GM19467 (cell line): Measurements from ENCODE around the gene ZYG11A.

ENCODE experiments used
- ATAC-seq: cut with Tn5 transposase; IDR thresholded peaks from one replicate; pipeline ENCODE4 v1.9.1; 2021; ENCODE audit warnings: mild to moderate bottlenecking, moderate library complexity; ENCODE audit not compliant: unreplicated experiment

Gene ZYG11A

DNA sequence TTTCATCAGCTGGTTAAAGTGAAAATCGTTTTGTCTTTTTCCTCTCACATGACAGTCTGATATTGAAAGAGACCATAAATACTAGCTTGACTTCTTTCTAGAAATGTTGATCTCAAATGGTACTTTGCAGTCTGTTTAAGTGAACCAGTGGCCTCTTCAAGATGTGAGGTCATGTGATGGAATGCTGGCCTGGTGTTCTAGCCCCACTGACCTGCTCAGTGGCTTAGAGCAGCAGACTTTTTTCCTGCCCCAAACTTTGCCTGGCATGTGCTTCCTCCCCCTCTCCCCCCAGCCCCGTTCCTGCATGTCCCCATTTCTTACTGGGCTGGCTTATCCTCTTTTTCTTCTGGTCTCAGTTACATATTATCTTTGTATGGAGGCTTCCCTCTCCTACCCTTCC, 34.3 kb downstream of the ZYG11A start:
- no peak for ATAC-seq

DNA sequence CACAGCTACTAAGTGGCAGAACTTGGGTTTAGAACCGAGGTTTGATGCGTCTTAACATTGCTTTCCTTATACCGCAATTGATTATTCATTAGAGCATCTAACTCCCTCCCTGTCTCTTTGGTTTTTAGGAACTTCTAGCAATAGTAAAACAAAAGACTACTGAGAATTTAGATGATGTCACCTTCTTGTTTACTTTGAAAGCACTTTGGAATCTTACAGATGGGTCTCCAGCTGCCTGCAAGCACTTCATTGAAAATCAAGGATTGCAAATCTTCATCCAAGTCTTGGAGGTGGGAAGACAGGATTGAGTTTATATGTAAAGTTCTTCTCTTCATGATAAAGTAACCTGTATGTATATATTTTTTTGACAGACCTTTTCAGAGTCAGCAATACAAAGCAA, 35.0 kb downstream of the ZYG11A start:
- no peak for ATAC-seq

DNA sequence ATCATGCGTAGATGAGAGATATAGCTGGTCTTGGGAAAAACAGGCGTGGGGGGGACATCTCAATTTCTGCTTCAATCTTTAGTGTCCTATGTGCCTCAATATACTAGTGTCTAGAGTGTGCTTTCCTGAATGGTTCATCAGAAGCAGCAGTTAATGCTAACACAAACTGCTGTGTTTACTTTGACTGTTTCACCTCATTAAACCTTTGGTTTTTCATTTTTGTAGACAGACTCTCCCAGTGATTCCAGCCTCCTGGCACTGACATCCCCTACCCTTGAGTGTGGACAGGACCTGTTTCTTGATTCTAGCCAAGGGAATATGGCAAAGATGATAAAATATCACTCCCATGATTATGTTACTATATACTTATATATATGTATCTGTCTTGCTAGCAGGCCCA, 37.6 kb downstream of the ZYG11A start:
- no peak for ATAC-seq

DNA sequence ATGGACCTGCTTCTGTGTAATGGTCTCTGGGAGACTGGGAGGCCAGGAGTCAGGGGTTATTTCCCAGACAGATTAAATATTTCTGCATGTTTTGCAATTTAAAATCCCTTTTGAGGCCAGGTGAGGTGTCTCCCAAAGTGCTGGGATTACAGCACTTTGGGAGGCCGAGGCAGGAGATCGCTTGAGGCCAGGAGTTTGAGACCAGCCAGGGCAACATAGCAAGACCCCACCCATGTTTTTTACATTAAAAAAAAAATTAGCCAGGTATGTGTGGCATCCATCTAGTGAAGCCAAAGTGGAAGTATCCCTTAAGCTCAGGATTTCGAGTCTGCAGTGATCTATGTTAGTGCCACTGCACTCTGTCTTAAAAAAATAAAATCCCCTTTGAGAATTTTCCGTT, 44.9 kb downstream of the ZYG11A start:
- ATAC-seq: no peak

DNA sequence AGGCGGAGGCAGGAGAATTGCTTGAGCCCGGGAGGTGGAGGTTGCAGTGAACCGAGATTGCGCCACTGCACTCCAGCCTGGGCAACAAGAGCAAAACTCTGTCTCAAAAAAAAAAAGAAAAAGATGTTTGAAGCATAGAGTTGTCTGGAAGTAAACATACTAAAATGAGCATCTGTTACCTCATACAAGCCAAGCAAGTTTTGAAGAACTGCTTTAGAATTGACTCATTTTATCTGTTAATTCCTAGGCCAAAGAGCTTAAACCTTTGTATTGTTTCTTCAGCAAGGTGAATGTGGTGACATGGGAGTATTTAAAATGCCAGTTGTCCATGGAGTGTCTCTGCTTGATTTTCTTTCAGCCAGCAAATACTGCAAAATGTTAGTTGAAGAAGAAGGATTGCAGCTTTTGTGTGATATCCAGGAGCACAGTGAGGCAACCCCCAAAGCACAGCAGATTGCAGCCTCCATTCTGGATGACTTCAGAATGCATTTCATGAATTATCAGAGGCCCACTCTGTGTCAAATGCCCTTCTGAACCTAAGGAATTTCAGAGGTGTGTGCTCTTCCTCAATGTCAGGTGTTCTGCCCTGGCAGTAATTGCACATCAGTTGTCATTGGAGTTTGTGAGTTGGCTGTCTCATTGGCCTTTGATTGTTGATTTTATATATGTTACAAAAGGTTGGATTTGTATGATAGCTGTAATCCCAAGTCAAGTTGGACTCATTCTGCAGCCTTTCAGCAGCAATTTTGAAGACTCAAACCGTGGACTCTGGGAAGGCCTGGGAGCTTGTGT, 50.1 kb downstream of the ZYG11A start:
- no peak for ATAC-seq

DNA sequence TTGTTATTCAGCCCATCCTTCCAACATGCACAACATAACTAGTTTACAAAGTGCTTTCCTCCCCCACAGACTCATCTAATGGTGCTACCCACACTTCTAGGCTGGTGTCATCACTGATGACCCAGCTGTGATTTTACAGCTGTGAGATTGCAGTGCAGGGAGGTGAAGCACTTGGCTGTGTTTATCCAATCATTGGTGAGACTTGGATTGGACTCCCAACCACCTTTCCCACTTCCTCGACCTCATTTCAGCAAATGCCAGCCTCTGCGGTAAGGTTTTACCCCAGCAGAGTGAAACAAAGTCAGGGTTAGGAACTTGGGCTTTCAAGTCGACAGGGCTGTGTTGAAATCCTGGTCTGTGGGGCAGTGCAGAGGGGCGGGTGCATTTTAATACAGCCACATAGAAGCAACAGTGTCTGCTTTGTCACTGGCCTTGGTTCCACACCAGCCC, 56.9 kb downstream of the ZYG11A start:
- no peak for ATAC-seq

DNA sequence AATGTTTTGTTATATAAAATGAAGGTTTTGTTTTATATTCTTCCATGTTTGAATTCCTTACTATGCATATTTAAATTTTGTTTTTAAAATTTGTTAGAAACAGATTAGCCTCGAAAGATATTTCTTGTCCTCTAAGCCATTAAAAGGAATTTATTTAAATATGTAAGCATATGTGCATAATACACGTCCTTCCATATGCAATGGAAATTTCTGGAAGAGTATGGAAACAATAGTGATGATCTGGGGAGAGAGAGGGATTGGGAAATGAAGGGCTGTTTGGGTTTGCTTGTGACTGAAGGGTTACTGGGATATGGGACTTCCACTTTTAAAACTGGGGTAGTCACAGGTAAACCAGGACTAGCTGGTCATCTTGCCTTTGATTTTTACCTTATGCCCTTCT, 57.8 kb downstream of the ZYG11A start:
- no peak for ATAC-seq

DNA sequence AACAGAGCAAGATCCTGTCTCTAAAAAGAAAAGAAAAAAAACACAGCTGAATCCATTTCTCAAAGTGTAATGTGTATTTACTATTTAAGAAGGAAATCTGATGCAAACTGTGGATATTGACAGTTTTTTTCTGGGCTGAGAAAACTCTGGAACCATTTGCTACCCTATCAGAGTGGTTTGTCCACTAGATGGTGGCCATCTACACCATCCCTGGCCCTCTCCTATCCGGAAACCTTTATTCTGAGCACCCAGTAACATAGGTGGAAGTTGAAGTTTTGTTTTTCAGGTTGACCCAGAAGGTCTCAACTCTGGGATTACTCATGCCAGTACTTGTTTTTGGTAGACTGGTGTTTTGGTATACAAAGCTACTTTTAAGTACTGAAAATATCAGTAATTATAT, 58.8 kb downstream of the ZYG11A start:
- ATAC-seq: no peak

DNA sequence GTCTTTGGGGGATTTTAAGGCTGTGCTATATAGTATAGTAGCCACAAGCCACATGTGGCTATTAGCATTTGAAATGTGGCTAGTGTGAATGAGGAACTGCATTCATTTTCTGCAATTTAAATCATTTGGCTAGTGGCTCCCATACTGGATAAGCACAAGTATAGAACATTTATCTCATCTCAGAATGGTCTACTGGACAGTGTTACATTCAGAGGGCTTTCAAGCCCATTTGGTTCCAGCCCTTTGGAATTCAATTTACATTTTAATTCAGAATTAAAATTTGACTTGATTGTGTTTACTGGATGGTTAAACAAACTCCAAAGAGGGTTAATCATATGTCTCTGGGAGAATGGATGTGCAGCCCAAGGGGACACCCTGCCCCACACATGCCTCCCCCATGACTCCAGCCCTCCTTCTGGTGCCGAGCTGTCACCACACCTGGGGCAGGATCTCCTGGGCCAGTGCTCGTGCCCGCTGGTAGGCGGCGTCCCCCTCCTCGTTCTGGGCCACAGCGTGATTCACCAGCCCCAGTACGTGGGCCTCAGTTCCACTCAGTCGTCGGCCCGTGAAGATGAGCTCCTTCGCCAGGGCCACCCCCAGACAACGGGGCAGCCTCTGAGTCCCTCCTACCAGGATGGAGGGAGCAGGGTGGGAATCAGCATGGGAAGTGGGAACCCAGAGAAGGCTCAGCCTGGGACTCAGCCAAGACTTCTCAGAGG, 61.8 kb downstream of the ZYG11A start:
- no peak for ATAC-seq

DNA sequence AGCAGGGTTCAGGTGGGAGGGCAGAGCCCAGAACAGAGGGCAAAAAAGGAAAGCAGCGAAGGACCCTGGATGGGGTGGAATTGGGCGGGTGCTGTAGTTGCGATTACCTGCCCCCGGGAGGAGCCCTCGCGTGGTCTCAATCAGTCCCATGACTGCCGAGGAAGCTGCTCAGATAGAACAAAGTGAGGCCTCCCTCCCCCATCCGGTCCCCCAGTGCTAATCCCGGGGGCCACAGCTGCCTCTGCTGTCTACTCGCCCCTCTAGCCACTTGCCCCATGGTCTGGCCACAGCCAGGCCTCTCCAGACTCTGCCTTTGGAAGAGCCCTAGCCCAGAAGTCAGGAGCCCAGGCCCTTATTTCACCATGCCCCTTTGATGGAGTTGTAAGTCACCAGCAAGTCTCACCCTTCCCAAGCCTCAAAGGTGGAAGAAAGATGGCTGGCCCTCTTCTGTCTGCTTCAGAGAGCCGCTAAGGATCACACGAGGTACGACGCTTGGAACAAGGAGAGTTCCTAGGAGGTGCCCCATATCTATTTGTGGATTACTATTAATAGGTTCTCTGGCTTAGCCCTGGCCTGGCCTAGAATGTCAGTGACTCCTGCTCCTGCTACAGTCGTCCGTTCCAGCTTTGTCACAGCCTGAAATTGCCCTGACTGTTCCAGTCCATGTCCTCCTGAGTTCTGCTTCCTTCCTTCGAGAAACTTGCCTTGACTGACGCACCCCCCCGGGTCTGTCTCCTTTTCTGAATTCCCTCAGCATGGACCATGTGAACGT, 62.6 kb downstream of the ZYG11A start:
- no peak for ATAC-seq

DNA sequence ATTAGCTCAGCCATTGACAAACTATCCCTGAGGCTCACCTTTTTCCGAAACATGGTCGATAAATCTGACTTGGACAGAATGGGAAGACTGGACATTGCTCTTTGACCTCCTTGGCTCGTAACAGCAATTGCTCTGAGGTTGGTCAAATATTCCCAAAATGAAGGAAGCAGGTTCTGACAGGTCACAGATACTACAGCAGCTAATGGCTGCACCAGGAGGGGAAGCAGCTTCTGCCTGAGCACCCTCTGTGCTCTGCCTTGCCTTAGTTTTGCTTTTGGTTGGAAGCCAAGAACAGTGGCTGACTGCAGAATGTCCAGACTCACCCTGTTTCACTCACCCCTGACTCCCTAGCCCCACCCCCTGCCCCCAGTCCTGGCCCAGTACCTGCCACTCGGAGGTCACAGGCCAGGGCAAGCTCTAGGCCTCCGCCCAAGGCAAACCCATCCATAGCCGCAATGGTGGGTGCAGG, 63.6 kb downstream of the ZYG11A start:
- no peak for ATAC-seq

DNA sequence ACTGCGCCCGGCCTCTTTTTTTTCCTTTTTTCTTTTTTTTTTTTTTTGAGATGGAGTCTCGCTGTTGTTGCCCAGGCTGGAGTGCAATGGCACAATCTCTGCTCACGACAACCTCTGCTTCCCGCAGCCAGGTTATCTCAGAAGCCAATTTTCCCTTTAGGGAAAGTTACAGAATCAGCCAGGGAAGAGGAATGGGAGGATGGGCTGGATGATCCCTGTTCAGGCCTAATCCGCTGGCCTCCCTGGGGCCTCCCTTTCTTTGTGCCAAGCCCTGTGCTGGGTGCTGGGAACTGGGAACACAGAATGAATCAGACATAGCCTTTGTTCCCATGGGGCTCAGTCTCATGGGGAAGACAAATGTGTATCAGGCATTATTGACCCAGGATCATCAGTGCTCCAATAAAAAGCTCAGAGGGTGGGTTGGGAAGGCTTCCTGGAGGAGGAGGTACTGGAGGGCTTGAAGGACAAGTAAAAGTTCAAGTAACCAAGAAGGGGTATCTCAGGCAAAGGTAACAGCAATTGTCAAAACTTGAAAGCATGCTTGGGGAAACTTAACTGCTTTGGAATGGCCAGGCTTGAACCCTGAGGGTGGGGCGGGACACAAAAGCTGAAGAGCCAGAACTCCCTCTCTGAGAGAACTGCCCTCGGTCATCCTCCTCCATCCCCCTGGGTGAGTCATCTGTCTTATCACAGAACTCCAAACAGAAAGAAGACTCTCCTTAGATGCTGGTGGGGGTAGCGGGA, 64.7 kb downstream of the ZYG11A start:
- no peak for ATAC-seq

DNA sequence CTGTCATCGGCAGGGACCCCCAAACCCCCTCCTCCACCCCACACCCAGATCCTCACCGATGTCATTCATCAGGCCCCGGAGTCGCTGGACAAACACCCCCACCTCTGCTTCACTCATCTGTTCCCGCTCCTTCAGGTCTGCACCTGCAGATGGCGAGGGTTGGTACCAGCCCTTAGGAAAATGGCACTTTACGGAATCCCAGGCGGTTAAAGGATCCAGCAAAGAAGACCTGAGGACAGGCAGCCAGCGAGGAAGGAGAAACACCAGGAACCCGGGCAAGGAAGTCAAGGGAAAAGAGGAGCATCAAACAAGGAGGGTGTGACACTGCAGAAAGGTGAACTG, 65.2 kb downstream of the ZYG11A start:
- ATAC-seq: no peak

DNA sequence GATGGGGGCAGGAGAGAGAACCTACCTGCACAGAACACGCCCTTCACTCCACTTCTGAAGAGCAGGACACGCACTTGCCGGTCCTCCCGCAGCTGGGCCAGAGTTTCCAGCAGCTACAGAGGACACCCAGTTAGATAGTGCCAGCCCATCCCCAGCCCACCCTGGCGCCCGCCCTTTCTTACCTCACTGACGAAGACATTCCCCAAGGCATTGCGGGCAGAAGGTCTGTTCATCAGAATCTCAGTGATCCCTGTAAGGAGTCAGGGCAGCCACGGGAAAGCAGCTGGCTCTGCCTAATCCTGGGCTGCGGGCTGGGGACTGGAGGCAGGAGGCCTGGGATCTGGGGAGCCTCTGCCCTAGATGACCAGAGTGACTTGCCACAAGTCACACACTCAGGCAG, 69.0 kb downstream of the ZYG11A start:
- no peak for ATAC-seq

DNA sequence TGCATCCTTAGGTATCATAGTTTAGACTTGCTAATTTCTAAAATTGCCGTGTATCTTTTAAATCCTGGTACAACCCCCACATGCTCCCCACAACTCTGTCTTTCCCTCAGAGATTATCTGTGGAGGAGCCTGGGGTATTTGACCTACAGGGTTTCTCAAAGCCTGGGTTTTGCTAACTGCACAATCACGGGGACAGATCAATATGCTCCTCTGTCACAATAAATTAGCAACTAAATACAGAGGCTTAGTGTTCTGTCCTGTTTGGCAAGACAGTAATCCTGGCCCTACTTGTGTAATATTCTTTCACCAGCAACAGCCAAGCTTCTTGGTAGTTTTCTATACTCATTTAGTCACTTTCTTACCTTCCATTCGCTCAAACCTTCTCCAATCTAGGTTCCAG, 70.5 kb downstream of the ZYG11A start:
- ATAC-seq: no peak

DNA sequence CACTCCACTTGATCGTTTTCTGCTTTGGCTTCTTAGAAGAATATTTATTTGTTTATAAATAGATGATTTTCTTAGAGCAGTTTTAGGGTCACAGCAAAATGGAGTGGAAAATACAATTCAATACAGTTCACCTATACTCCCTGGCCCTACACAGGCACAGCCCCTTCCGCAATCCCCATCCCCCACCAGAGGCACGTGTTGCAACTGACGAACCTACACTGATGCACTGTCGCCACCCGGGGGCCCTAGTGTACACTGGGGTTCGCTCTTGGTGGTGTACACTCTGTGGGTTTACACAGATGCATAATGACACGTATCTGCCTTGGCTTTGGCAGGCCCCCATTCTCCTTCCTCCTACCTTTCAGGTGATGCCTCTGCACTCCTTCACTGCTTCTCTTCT, 71.0 kb downstream of the ZYG11A start:
- ATAC-seq: no peak

DNA sequence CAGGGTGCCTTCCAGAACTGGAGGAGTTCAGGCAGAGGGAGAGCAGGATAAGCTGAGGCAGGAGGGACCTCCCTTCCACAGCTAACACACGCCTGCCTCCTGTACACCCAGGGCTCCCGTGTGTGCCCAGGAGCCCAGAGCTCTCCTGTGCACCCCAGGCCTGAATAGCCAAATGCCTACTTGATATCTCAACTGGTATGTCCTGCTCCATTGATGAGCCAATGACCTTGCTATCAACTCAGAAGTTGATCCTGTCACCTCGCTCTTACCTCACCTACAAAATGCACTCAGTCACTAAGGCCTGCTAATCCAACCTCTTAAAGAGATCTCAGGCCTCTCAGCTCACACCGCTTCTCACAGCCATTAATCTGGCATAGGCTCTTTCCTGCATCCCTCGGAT, 71.9 kb downstream of the ZYG11A start:
- ATAC-seq: no peak

DNA sequence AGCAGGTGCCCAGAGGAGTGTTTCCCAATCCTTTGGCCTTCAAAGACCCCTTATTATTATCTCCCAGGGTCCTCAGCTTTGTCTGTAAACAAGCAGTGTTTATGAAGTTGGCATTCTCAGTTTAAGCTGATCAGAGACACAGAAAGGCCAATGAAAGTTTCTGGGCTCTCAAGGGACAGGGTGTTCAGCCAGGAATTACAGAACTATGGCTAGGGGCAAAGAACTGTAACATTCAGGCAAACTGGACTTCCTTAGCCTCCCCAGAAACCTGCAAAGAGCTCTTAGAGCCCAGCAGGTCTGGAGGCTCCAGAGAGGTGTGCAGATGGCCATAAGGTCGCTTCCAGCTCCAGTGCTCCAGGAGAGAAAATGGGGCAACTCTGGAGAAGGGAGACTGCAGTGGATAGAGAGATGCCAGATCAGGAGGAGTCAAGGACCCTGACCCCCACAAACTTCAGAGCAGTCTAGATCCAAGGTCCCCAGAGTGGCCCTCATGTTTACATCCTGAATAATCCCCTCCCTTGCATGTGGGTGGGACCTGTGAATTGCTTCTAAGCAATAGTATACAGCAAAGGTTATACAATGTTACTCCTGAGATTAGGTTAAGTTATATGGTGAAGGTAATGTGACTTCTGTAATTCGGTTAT, 72.8 kb downstream of the ZYG11A start:
- ATAC-seq: no peak

DNA sequence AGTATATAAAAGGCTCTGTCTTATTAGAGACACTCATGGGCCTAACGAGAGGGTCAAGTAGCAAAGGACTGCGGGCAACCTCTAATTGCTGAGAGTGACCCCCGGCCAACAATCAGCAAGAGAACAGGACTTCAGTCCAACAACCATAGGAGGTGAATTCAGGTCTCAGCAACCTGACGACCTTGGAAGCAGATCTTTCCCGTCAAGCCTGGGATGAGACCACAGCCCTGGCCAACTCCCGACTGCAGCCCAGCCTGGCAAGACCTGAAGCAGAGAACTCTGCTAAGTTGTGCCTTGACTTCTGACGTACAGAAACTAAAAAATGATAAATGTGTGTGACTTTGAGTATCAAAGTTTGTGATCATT, 73.3 kb downstream of the ZYG11A start:
- ATAC-seq: no peak

DNA sequence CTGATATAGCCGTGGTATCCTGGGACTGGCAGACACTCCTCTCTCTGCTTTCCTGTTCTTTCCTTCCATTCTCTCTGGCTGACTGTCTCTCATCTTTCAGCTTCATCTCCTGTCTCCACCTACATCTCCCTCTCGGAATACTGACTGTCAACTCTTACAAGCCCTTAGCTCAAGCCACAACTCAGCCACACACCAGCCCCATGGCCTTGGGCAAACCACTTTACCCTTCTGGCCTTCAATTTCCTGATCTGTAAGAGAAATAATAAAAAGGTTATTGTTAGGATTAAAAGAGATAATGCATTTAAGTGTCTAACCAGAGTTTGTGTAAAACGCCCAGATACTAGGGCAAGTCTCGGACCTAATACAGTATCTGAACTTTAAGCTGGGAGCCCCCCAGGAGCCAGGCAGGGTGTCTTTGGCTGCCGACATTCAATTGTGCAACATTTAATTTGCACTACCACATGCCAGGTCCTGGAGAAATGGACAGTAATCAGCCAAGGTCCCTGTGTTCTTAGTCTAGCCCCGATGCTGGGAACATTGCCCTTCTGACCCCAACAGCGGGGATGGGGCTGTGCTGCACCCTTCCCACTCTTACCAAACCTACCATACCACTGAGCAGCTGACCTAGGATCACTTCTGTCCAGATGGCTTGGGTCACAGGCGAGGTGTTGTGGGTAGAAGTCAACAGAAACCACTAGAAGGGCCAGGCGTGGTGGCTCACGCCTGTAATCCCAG, 73.8 kb downstream of the ZYG11A start:
- no peak for ATAC-seq
